Neural cell (in vitro differentiated cells): Measurements from ENCODE around the gene PRND. TPM values are rescaled to one million over a fixed set of nuclear protein-coding genes. Genes with fewer than 3 reads are reported as not detected.

Experiments used
- H2AFZ ChIP-seq: fragments of 200-600, 300-800 bp; sonication (generic), shearing (Covaris generic); 2 replicates; pipeline ENCODE4 v1.6.0; 2014; ENCODE audit warnings: low read depth, mild to moderate bottlenecking, antibody characterized with exemption, low read length, moderate library complexity
- H3F3A ChIP-seq: fragments of 200-600 bp; shearing (Covaris generic); 2 replicates; pipeline ENCODE4 v1.6.1; 2016; ENCODE audit warnings: mild to moderate bottlenecking, moderate library complexity, mixed read lengths, antibody characterized with exemption, low read length; ENCODE audit not compliant: insufficient read depth, poor library complexity, severe bottlenecking
- H3K27ac ChIP-seq: fragments of 200-600, 300-800 bp; sonication (generic), shearing (Covaris generic); 2 replicates; pipeline ENCODE4 v1.5.1; 2014; ENCODE audit warnings: mild to moderate bottlenecking, low read length, moderate library complexity
- H3K27me3 ChIP-seq: fragments of 300-800, 200-600 bp; sonication (generic), shearing (Covaris generic); 2 replicates; pipeline ENCODE4 v1.6.0; 2014; ENCODE audit warnings: mild to moderate bottlenecking, low read depth, low read length, moderate library complexity; ENCODE audit not compliant: insufficient read depth
- H3K36me3 ChIP-seq: fragments of 300-800, 200-600 bp; sonication (generic), shearing (Covaris generic); 2 replicates; pipeline ENCODE4 v1.5.1; 2014; ENCODE audit warnings: mild to moderate bottlenecking, antibody characterized with exemption, low read length, moderate library complexity; ENCODE audit not compliant: insufficient read depth
- H3K4me2 ChIP-seq: fragments of 300-800, 200-600 bp; sonication (generic), shearing (Covaris generic); 2 replicates; pipeline ENCODE4 v1.6.0; 2014; ENCODE audit warnings: mild to moderate bottlenecking, low read length
- H3K4me3 ChIP-seq: fragments of 300-800, 200-600 bp; sonication (generic), shearing (Covaris generic); 2 replicates; pipeline ENCODE4 v1.5.1; 2014; ENCODE audit warnings: mild to moderate bottlenecking, low read length, moderate library complexity
- H3K79me2 ChIP-seq: fragments of 200-600 bp; shearing (Covaris generic); replicated peaks from 2 replicates; pipeline ENCODE4 v1.6.0; 2014; ENCODE audit warnings: mild to moderate bottlenecking, low read length, moderate library complexity; ENCODE audit not compliant: insufficient read depth
- H3K9ac ChIP-seq: fragments of 300-800, 200-600 bp; sonication (generic), shearing (Covaris generic); 2 replicates; pipeline ENCODE4 v1.6.1; 2016; ENCODE audit warnings: mild to moderate bottlenecking, low read length, mixed read lengths
- H3K9me2 ChIP-seq: fragments of 200-600 bp; shearing (Covaris generic); 2 replicates; pipeline ENCODE4 v1.6.1; 2016; ENCODE audit warnings: mild to moderate bottlenecking, low read length, mixed read lengths; ENCODE audit not compliant: insufficient read depth
- H3K9me3 ChIP-seq: fragments of 200-600, 300-800 bp; sonication (generic), shearing (Covaris generic); 2 replicates; pipeline ENCODE4 v1.6.1; 2016; ENCODE audit warnings: mild to moderate bottlenecking, mixed run types, low read length, moderate library complexity, mixed read lengths
- H4K20me1 ChIP-seq: fragments of 200-600 bp; shearing (Covaris generic); 2 replicates; pipeline ENCODE4 v1.6.1; 2016; ENCODE audit warnings: mild to moderate bottlenecking, mixed run types; ENCODE audit not compliant: insufficient read depth
- EP300 ChIP-seq: fragments of 450-650 bp; conservative IDR thresholded peaks from 2 replicates; pipeline ENCODE4 v1.6.1; 2014; ENCODE audit warnings: antibody characterized with exemption, mild to moderate bottlenecking, moderate library complexity; ENCODE audit not compliant: poor library complexity, severe bottlenecking
- EZH2 ChIP-seq: fragments of 200-600, 300-800 bp; shearing (Covaris generic), sonication (generic); IDR thresholded peaks from 2 replicates; pipeline ENCODE4 v1.6.1; 2014; ENCODE audit warnings: antibody characterized with exemption, low read length, borderline replicate concordance, mild to moderate bottlenecking; ENCODE audit not compliant: insufficient read depth, poor library complexity, severe bottlenecking
- MXI1 ChIP-seq: fragments of 450-650 bp; conservative IDR thresholded peaks from 2 replicates; pipeline ENCODE4 v1.6.1; 2014; ENCODE audit warnings: antibody characterized with exemption, mild to moderate bottlenecking; ENCODE audit not compliant: poor library complexity, severe bottlenecking
- POLR2AphosphoS5 ChIP-seq: IDR thresholded peaks from 2 replicates; pipeline ENCODE4 v1.6.1; 2012
- RAD21 ChIP-seq: fragments of 450-650 bp; conservative IDR thresholded peaks from 2 replicates; pipeline ENCODE4 v1.6.1; 2014; ENCODE audit warnings: antibody characterized with exemption, mild to moderate bottlenecking, moderate library complexity
- SMC3 ChIP-seq: fragments of 450-650 bp; conservative IDR thresholded peaks from 2 replicates; pipeline ENCODE4 v1.6.1; 2014; ENCODE audit warnings: antibody characterized with exemption, mild to moderate bottlenecking, moderate library complexity; ENCODE audit not compliant: poor library complexity
- TAF1 ChIP-seq: IDR thresholded peaks from 2 replicates; pipeline ENCODE4 v1.6.1; 2012; ENCODE audit warnings: low read depth
- polyA plus RNA-seq: library from polyadenylated mRNA; depleted of rRNA; stranded (reverse); fragments of >200 nt; gene quantifications from 2 replicates; pipeline ENCODE4 v1.2.3, GENCODE V29; 2014
- TF ChIP-seq, protein P1 (sequence below): IDR thresholded peaks from 2 replicates; pipeline ENCODE4 v1.6.1; 2012; ENCODE audit warnings: borderline replicate concordance
- TF ChIP-seq, protein P2 (sequence below): fragments of 450-650 bp; IDR thresholded peaks from 2 replicates; pipeline ENCODE4 v1.5.1; 2014; ENCODE audit warnings: antibody characterized with exemption, mild to moderate bottlenecking, moderate library complexity; ENCODE audit not compliant: poor library complexity, severe bottlenecking

The PRND gene
- polyA plus RNA-seq, 1 donor from 2014 or later = not detected

DNA sequence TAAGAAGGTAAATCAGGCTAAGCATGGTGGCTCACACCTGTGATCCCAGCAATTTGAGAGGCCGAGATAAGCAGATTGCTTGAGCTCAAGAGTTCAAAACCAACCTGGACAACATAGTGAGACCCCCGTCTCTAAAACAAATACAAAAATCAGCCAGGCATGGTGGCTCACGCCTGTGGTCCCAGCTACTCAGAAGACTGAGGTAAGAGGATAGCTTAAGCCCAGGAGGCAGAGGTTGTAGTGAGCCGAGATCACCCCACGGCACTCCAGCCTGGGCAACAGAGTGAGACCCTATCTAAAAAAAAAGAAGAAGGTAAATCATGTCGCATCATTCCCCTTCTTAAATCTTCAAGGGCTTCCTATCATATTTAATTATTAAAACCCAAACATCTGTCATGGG is 39.0 kb upstream of the PRND start:
- H3K36me3 ChIP-seq = no peaks in the 10 kb centered on the region
- H3K9ac ChIP-seq = no peak overlapping the region
- no peak overlapping the region for H3K27ac ChIP-seq
- H3K9me3 ChIP-seq = no peaks in the 10 kb centered on the region
- no peaks in the 10 kb centered on the region for H3K79me2 ChIP-seq
- no peak overlapping the region for H3K4me3 ChIP-seq
- no peaks in the 10 kb centered on the region for H3K27me3 ChIP-seq
- no peaks in the 10 kb centered on the region for H3F3A ChIP-seq
- no peak overlapping the region for H3K4me2 ChIP-seq
- no peak overlapping the region for H2AFZ ChIP-seq
- H3K9me2 ChIP-seq = no peaks in the 10 kb centered on the region
- no peaks in the 10 kb centered on the region for H4K20me1 ChIP-seq
- TF ChIP-seq MXI1 (no peak), POLR2AphosphoS5 (no peak), EP300 (no peak), EZH2 (no peak), TAF1 (no peak), RAD21 (no peak)
- TF ChIP-seq, protein P1, sequence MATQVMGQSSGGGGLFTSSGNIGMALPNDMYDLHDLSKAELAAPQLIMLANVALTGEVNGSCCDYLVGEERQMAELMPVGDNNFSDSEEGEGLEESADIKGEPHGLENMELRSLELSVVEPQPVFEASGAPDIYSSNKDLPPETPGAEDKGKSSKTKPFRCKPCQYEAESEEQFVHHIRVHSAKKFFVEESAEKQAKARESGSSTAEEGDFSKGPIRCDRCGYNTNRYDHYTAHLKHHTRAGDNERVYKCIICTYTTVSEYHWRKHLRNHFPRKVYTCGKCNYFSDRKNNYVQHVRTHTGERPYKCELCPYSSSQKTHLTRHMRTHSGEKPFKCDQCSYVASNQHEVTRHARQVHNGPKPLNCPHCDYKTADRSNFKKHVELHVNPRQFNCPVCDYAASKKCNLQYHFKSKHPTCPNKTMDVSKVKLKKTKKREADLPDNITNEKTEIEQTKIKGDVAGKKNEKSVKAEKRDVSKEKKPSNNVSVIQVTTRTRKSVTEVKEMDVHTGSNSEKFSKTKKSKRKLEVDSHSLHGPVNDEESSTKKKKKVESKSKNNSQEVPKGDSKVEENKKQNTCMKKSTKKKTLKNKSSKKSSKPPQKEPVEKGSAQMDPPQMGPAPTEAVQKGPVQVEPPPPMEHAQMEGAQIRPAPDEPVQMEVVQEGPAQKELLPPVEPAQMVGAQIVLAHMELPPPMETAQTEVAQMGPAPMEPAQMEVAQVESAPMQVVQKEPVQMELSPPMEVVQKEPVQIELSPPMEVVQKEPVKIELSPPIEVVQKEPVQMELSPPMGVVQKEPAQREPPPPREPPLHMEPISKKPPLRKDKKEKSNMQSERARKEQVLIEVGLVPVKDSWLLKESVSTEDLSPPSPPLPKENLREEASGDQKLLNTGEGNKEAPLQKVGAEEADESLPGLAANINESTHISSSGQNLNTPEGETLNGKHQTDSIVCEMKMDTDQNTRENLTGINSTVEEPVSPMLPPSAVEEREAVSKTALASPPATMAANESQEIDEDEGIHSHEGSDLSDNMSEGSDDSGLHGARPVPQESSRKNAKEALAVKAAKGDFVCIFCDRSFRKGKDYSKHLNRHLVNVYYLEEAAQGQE = no peak

DNA sequence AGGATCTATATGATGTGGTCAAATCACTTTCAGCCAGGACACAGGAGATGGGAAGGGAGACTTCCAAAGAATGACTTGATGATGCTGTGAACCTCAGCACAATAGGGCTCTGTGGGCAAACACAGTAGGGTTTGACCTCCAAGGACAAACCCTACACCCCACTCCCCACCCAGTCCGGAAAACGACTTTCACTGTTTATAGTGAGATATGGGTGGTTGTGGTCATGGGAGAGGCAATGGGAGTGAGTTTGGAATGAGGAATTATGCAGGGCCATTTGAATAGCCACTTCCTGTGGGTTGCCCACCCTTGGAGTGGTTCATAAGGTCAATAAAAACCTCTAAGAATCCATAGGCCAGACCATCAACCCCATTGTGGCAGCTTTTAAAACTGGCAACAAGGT is 38.4 kb upstream of the PRND start:
- TF ChIP-seq, protein P2, sequence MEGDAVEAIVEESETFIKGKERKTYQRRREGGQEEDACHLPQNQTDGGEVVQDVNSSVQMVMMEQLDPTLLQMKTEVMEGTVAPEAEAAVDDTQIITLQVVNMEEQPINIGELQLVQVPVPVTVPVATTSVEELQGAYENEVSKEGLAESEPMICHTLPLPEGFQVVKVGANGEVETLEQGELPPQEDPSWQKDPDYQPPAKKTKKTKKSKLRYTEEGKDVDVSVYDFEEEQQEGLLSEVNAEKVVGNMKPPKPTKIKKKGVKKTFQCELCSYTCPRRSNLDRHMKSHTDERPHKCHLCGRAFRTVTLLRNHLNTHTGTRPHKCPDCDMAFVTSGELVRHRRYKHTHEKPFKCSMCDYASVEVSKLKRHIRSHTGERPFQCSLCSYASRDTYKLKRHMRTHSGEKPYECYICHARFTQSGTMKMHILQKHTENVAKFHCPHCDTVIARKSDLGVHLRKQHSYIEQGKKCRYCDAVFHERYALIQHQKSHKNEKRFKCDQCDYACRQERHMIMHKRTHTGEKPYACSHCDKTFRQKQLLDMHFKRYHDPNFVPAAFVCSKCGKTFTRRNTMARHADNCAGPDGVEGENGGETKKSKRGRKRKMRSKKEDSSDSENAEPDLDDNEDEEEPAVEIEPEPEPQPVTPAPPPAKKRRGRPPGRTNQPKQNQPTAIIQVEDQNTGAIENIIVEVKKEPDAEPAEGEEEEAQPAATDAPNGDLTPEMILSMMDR = no peak
- TF ChIP-seq POLR2AphosphoS5 (no peak), EP300 (no peak), MXI1 (no peak), SMC3 (no peak), RAD21 (no peak), EZH2 (no peak), TAF1 (no peak)
- TF ChIP-seq, protein P1 = no peak

More for the DNA sequence above, 38.4 kb upstream of the PRND start:
- Histone ChIP-seq H3K9ac (no peak overlapping the region), H3K4me2 (no peak overlapping the region), H3F3A (no peaks in the 10 kb centered on the region), H3K27me3 (no peaks in the 10 kb centered on the region), H3K4me3 (no peak overlapping the region), H3K79me2 (peaks cover 6% of the 10 kb centered on the region), H3K9me2 (no peaks in the 10 kb centered on the region), H4K20me1 (no peaks in the 10 kb centered on the region), H3K36me3 (no peaks in the 10 kb centered on the region), H3K9me3 (no peaks in the 10 kb centered on the region), H3K27ac (no peak overlapping the region), H2AFZ (no peak overlapping the region)
